ENCODE data around the gene TRIM26. TPM values are rescaled to one million over a fixed set of nuclear protein-coding genes. Genes with fewer than 3 reads are reported as not detected.

TRIM26 gene
- polyA plus RNA-seq, 1 experiment: 41.8 TPM

DNA sequence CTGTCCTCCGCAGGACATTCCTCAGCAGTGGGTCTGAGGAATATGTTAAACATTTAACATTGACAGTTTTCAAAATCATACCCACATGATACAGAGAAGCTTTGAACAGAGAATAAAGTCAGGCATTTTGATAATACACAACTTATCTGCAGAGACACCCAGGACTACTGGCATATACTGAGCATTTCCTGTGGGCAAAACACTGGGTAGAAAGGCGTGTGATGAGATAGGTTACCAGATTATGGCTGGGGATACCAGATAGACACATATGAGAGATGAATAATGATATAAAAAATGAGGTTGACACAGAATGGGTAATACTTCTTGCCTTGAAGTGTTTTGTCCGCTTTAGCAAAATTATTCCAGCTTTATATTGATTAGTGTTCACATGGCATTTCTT, 31.4 kb upstream of the TRIM26 start:
- Histone ChIP-seq H3K36me3 (ENCODE audit: control insufficient read depth, insufficient read depth, low read length) (no peaks in the 10 kb centered on the region), H3K27me3 (ENCODE audit: control insufficient read depth, insufficient read depth, low read length) (no peaks in the 10 kb centered on the region; the same call in 1 of the 2 replicates), H3K4me3 (ENCODE audit: low read depth, low read length) (no peak overlapping the region)
- no peak for DNase-seq (ENCODE audit: low read depth)
- TF ChIP-seq, protein P1, sequence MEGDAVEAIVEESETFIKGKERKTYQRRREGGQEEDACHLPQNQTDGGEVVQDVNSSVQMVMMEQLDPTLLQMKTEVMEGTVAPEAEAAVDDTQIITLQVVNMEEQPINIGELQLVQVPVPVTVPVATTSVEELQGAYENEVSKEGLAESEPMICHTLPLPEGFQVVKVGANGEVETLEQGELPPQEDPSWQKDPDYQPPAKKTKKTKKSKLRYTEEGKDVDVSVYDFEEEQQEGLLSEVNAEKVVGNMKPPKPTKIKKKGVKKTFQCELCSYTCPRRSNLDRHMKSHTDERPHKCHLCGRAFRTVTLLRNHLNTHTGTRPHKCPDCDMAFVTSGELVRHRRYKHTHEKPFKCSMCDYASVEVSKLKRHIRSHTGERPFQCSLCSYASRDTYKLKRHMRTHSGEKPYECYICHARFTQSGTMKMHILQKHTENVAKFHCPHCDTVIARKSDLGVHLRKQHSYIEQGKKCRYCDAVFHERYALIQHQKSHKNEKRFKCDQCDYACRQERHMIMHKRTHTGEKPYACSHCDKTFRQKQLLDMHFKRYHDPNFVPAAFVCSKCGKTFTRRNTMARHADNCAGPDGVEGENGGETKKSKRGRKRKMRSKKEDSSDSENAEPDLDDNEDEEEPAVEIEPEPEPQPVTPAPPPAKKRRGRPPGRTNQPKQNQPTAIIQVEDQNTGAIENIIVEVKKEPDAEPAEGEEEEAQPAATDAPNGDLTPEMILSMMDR (IDR thresholded peaks at IDR 0.05; ENCODE audit: insufficient read depth, low read depth, low read length): no peak
- ChIA-PET POLR2A (no interaction called here), CTCF (interaction anchor here (0.6 kb wide), 1 partner anchor 9 kb away, joined by 4 read pairs; no protein-coding TSS in a partner anchor)

DNA sequence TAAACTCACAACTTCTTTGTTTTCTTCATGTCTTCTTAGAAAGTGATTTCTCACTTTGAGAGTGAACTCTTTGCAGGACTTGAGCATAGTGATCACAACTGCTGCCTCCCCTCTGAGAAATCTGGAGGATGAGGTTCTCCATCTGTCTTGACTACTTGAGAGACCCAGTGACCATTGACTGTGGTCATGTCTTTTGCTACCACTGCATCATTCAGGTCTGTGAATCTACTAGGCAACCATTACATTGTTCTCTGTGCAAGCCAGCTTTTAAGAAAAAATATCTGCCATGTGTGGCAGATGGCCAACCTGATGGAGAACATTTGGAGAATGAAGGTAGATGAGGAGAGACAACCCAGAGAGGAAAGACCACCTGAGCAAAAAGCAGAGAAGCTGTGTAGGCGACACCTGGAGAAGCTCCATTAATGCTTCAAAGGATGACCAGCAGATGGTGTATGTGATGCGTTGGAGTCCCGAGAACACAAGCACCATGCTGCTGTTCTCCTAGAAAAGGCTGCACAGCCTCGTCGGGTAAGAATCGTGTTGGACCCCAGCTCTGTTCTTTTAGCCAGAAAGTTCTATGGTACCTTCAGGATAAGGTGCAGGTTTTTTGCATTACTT, 25.1 kb upstream of the TRIM26 start:
- Histone ChIP-seq H3K4me3 (ENCODE audit: low read depth, low read length) (no peak overlapping the region), H3K36me3 (ENCODE audit: control insufficient read depth, insufficient read depth, low read length) (no peaks in the 10 kb centered on the region), H3K27me3 (ENCODE audit: control insufficient read depth, insufficient read depth, low read length) (no peaks in the 10 kb centered on the region; the same call in 1 of the 2 replicates)
- POLR2A ChIA-PET: no interaction called here
- DNase-seq (ENCODE audit: low read depth): no peak
- TF ChIP-seq, protein P1 (IDR thresholded peaks at IDR 0.05; ENCODE audit: insufficient read depth, low read depth, low read length): peak; percentile 48
- CTCF ChIA-PET: interaction anchor here (0.6 to 3.2 kb wide), 12 partner anchors 9 to 162 kb away, joined by 3 to 17 read pairs (median 4); no protein-coding TSS in a partner anchor

DNA sequence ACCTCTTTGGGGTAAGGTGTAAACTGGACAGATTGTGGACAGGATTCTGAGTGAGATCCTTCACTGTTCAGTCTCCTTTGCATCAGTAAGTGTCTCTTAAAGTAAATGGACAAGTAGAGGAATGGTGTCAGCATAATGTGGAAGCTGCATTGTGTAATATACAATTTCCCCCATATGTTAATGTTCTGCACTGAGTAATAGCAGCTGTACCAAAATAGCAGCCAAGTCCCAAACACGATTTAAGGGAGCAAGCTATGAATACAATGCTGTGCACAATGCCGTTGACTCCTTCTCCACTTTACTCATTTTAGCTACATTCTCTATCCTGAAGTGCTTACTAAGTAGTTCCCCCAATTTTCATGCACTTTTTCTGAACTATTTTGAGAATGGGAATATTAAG, 21.1 kb upstream of the TRIM26 start:
- TF ChIP-seq, protein P1 (IDR thresholded peaks at IDR 0.05; ENCODE audit: insufficient read depth, low read depth, low read length): no peak
- POLR2A ChIA-PET: no interaction called here
- Histone ChIP-seq H3K27me3 (ENCODE audit: control insufficient read depth, insufficient read depth, low read length) (peaks cover 2% of the 10 kb centered on the region; the same call in 1 of the 2 replicates), H3K36me3 (ENCODE audit: control insufficient read depth, insufficient read depth, low read length) (no peaks in the 10 kb centered on the region), H3K4me3 (ENCODE audit: low read depth, low read length) (no peak overlapping the region)
- no peak for DNase-seq (ENCODE audit: low read depth)
- CTCF ChIA-PET: interaction anchor here (0.8 to 1.7 kb wide), 3 partner anchors 14 to 162 kb away, joined by 3 to 9 read pairs (median 3); no protein-coding TSS in a partner anchor

GRCh38 chr6:30231067-30231466, 17.9 kb upstream of the TRIM26 start:
- Histone ChIP-seq H3K4me3 (ENCODE audit: low read depth, low read length) (no peak overlapping the region), H3K36me3 (ENCODE audit: control insufficient read depth, insufficient read depth, low read length) (no peaks in the 10 kb centered on the region), H3K27me3 (ENCODE audit: control insufficient read depth, insufficient read depth, low read length) (peaks cover 4% of the 10 kb centered on the region)
- TF ChIP-seq, protein P1 (IDR thresholded peaks at IDR 0.05; ENCODE audit: insufficient read depth, low read depth, low read length): no peak
- ChIA-PET POLR2A (no interaction called here), CTCF (interaction anchor here (0.6 to 1.3 kb wide), 3 partner anchors 12 to 63 kb away, joined by 3 to 11 read pairs (median 3); no protein-coding TSS in a partner anchor)
- no peak for DNase-seq (ENCODE audit: low read depth)

- CTCF ChIA-PET: interaction anchor here (0.9 to 3.2 kb wide), 6 partner anchors 9 to 169 kb away, joined by 3 to 28 read pairs (median 4); no protein-coding TSS in a partner anchor
- TF ChIP-seq, protein P1 (IDR thresholded peaks at IDR 0.05; ENCODE audit: insufficient read depth, low read depth, low read length): no peak
- no peak for DNase-seq (ENCODE audit: low read depth)
- POLR2A ChIA-PET: no interaction called here
- Histone ChIP-seq H3K4me3 (ENCODE audit: low read depth, low read length) (no peak overlapping the region), H3K36me3 (ENCODE audit: control insufficient read depth, insufficient read depth, low read length) (no peaks in the 10 kb centered on the region), H3K27me3 (ENCODE audit: control insufficient read depth, insufficient read depth, low read length) (peaks cover 4% of the 10 kb centered on the region)
Measured at GRCh38 chr6:30227763-30228487, 14.7 kb upstream of the TRIM26 start.
